ENCODE results near the gene MRC1. TPM values are rescaled to one million over a fixed set of nuclear protein-coding genes. Genes with fewer than 3 reads are reported as not detected.

MRC1 gene
- total and polyA plus RNA-seq, 2 of the 8 experiments (the other 6 are each of a cell fraction or from before 2014, with no cell fraction given) = 0.03 to 0.06 TPM

DNA sequence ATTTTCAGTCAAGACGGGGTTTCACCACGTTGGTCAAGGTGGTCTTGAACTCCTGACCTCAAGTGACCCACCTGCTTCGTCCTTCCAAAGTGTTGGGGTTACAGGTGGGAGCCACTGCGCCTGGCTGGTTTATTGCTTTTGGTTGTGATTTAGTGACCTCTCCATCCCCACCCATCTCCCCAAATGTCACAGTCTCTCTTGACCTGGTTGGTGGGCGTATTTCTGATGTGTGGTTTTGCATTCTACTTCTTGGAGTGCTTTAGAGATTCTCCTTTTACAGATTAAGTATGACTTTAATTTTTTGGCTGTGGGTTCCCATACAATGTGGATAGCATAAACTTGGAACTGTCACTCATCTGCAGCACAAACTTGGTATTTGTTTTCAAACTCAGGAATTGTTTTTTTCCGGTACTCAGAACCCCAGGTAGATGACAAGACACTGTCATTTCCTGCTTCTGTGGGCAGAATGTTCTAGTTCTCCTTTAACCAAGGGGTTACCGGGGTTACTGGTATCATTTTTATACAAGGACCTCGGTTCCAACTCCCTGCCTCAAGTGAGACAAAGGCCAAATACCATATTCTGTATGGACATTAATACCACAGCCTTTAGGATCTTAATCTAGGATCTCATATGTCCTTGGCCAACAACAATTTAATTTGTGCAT lies 50.5 kb downstream of the MRC1 start (continued):
- TF ChIP-seq POLR2A (IDR thresholded peaks at IDR 0.05; ENCODE audit: control extremely low read depth in 1 of 2, low read depth in 2 of 2, low read length in 2 of 2) (no peak), CREB1 (IDR thresholded peaks at IDR 0.05) (no peak)
